HEK293 (cell line): ENCODE data around the gene MEF2C.

Experiments used
- CTCF ChIA-PET: fragments of 350-600 bp; formaldehyde crosslinking; extraction: SDS; loops from one replicate; lab custom pipeline; 2021; ENCODE audit warnings: antibody characterized with exemption; lab: Yijun Ruan, JAX
- POLR2A ChIA-PET: fragments of 300-600 bp; formaldehyde crosslinking; extraction: SDS; loops from one replicate; lab custom pipeline; 2020; ENCODE audit warnings: antibody characterized with exemption, inconsistent platforms; lab: Yijun Ruan, JAX
- H3K27ac ChIP-seq: fragments of 200-500 bp; sonication (Bioruptor generic); 2 replicates; pipeline ENCODE4 v1.5.1; 2014; ENCODE audit warnings: low read depth, low read length, control low read depth, inconsistent platforms; ENCODE audit errors: extremely low read depth
- H3K36me3 ChIP-seq, 2 experiments: fragments of 200-500 bp in 1 of 2; sonication (Bioruptor generic) in 1 of 2; 1 replicate in 1 of 2; 2 replicates in 1 of 2; pipeline ENCODE4 v1.5.1; 2014 to 2017; ENCODE audit warnings: inconsistent platforms in 2 of 2, low read length in 2 of 2; ENCODE audit not compliant: control insufficient read depth in 2 of 2, insufficient read depth in 1 of 2
- H3K4me1 ChIP-seq: fragments of 200-500 bp; sonication (Bioruptor generic); 2 replicates; pipeline ENCODE4 v1.5.1; 2014; ENCODE audit warnings: mild to moderate bottlenecking, low read length, inconsistent platforms; ENCODE audit not compliant: control insufficient read depth, insufficient read depth
- H3K4me3 ChIP-seq: 2 replicates; pipeline ENCODE4 v1.5.1; 2011; ENCODE audit warnings: low read depth, mild to moderate bottlenecking, control low read depth, low read length, moderate library complexity
- H3K9me3 ChIP-seq: fragments of 200-500 bp; sonication (Bioruptor generic); 2 replicates; pipeline ENCODE4 v1.5.1; 2014; ENCODE audit warnings: low read depth, low read length, inconsistent platforms; ENCODE audit not compliant: control insufficient read depth, insufficient read depth
- BCL11A ChIP-seq: fragments of 450-650 bp; formaldehyde crosslinking; IDR thresholded peaks from 2 replicates; pipeline ENCODE4 v1.5.1; 2016; ENCODE audit warnings: low read depth, missing biosample characterization, missing genetic modification characterization
- KLF9 ChIP-seq: fragments of 450-650 bp; formaldehyde crosslinking; IDR thresholded peaks from 2 replicates; pipeline ENCODE4 v1.5.1; 2016; ENCODE audit warnings: missing biosample characterization, missing genetic modification characterization, low read depth
- OVOL3 ChIP-seq: fragments of 450-650 bp; formaldehyde crosslinking; IDR thresholded peaks from 2 replicates; pipeline ENCODE4 v1.5.1; 2016; ENCODE audit warnings: missing biosample characterization, missing genetic modification characterization
- PRDM10 ChIP-seq: fragments of 450-650 bp; formaldehyde crosslinking; IDR thresholded peaks from 2 replicates; pipeline ENCODE4 v1.5.1; 2016; ENCODE audit warnings: missing biosample characterization, missing genetic modification characterization
- PRDM4 ChIP-seq: fragments of 450-650 bp; formaldehyde crosslinking; IDR thresholded peaks from 2 replicates; pipeline ENCODE4 v1.5.1; 2017; ENCODE audit warnings: missing biosample characterization, missing genetic modification characterization
- REPIN1 ChIP-seq: fragments of 450-650 bp; formaldehyde crosslinking; IDR thresholded peaks from 2 replicates; pipeline ENCODE4 v1.5.1; 2017; ENCODE audit warnings: missing biosample characterization, missing genetic modification characterization, low read depth
- SETDB1 ChIP-seq: IDR thresholded peaks from one replicate; pipeline ENCODE4 v1.6.1; 2017; ENCODE audit warnings: mild to moderate bottlenecking, low read length, moderate library complexity, mixed read lengths; ENCODE audit not compliant: insufficient read length
- SP2 ChIP-seq: fragments of 450-650 bp; formaldehyde crosslinking; IDR thresholded peaks from 2 replicates; pipeline ENCODE4 v1.5.1; 2016; ENCODE audit warnings: missing biosample characterization, missing genetic modification characterization
- SP3 ChIP-seq: fragments of 450-650 bp; formaldehyde crosslinking; IDR thresholded peaks from 2 replicates; pipeline ENCODE4 v1.5.1; 2016; ENCODE audit warnings: missing biosample characterization, missing genetic modification characterization
- TCF7L2 ChIP-seq: IDR thresholded peaks from 2 replicates; pipeline ENCODE4 v1.6.1; 2011; ENCODE audit warnings: low read depth, mild to moderate bottlenecking, inconsistent platforms, low read length, moderate library complexity, borderline replicate concordance
- WT1 ChIP-seq: fragments of 450-650 bp; formaldehyde crosslinking; IDR thresholded peaks from 2 replicates; pipeline ENCODE4 v1.5.1; 2016; ENCODE audit warnings: missing biosample characterization, missing genetic modification characterization
- YY2 ChIP-seq: fragments of 450-650 bp; formaldehyde crosslinking; IDR thresholded peaks from 2 replicates; pipeline ENCODE4 v1.5.1; 2016; ENCODE audit warnings: missing biosample characterization, missing genetic modification characterization
- ZBTB20 ChIP-seq: fragments of 450-650 bp; formaldehyde crosslinking; IDR thresholded peaks from 2 replicates; pipeline ENCODE4 v1.5.1; 2016; ENCODE audit warnings: missing biosample characterization, missing genetic modification characterization
- ZBTB7A ChIP-seq: fragments of 450-650 bp; formaldehyde crosslinking; IDR thresholded peaks from 2 replicates; pipeline ENCODE4 v1.5.1; 2016; ENCODE audit warnings: low read depth, missing biosample characterization, missing genetic modification characterization
- ZBTB8A ChIP-seq: fragments of 450-650 bp; formaldehyde crosslinking; IDR thresholded peaks from 2 replicates; pipeline ENCODE4 v1.5.1; 2016; ENCODE audit warnings: missing biosample characterization, missing genetic modification characterization
- ZFP69B ChIP-seq: fragments of 450-650 bp; formaldehyde crosslinking; IDR thresholded peaks from 2 replicates; pipeline ENCODE4 v1.5.1; 2016; ENCODE audit warnings: missing biosample characterization, missing genetic modification characterization
- ZNF174 ChIP-seq: fragments of 450-650 bp; formaldehyde crosslinking; IDR thresholded peaks from 2 replicates; pipeline ENCODE4 v1.5.0; 2017; ENCODE audit warnings: missing biosample characterization, mild to moderate bottlenecking, missing genetic modification characterization
- ZNF175 ChIP-seq: fragments of 450-650 bp; formaldehyde crosslinking; IDR thresholded peaks from 2 replicates; pipeline ENCODE4 v1.5.1; 2016; ENCODE audit warnings: missing biosample characterization, missing genetic modification characterization
- ZNF23 ChIP-seq: fragments of 450-650 bp; formaldehyde crosslinking; IDR thresholded peaks from 2 replicates; pipeline ENCODE4 v1.5.1; 2016; ENCODE audit warnings: missing biosample characterization, missing genetic modification characterization, borderline replicate concordance
- ZNF292 ChIP-seq: fragments of 450-650 bp; formaldehyde crosslinking; IDR thresholded peaks from 2 replicates; pipeline ENCODE4 v1.5.1; 2016; ENCODE audit warnings: low read depth, missing biosample characterization, missing genetic modification characterization, borderline replicate concordance
- ZNF362 ChIP-seq: fragments of 450-650 bp; formaldehyde crosslinking; IDR thresholded peaks from 2 replicates; pipeline ENCODE4 v1.5.1; 2016; ENCODE audit warnings: missing biosample characterization, missing genetic modification characterization
- ZNF404 ChIP-seq: fragments of 450-650 bp; formaldehyde crosslinking; IDR thresholded peaks from 2 replicates; pipeline ENCODE4 v1.5.1; 2017; ENCODE audit warnings: missing biosample characterization, missing genetic modification characterization
- ZNF416 ChIP-seq: fragments of 450-650 bp; formaldehyde crosslinking; IDR thresholded peaks from 2 replicates; pipeline ENCODE4 v1.5.1; 2016; ENCODE audit warnings: missing biosample characterization, missing genetic modification characterization
- ZNF510 ChIP-seq: fragments of 450-650 bp; formaldehyde crosslinking; IDR thresholded peaks from 2 replicates; pipeline ENCODE4 v1.5.1; 2018; ENCODE audit warnings: mild to moderate bottlenecking, missing genetic modification characterization, missing biosample characterization; ENCODE audit not compliant: insufficient replicate concordance
- ZNF530 ChIP-seq: fragments of 450-650 bp; formaldehyde crosslinking; IDR thresholded peaks from 2 replicates; pipeline ENCODE4 v1.5.1; 2016; ENCODE audit warnings: low read depth, missing biosample characterization, missing genetic modification characterization
- ZNF548 ChIP-seq: fragments of 450-650 bp; formaldehyde crosslinking; IDR thresholded peaks from 2 replicates; pipeline ENCODE4 v1.5.1; 2016; ENCODE audit warnings: missing biosample characterization, missing genetic modification characterization
- ZNF629 ChIP-seq: fragments of 450-650 bp; formaldehyde crosslinking; IDR thresholded peaks from 2 replicates; pipeline ENCODE4 v1.5.1; 2017; ENCODE audit warnings: missing biosample characterization, missing genetic modification characterization
- ZNF660 ChIP-seq: fragments of 450-650 bp; IDR thresholded peaks from 2 replicates; pipeline ENCODE4 v1.5.1; 2018; ENCODE audit warnings: missing biosample characterization, mild to moderate bottlenecking, missing genetic modification characterization
- ZNF843 ChIP-seq: fragments of 450-650 bp; formaldehyde crosslinking; IDR thresholded peaks from 2 replicates; pipeline ENCODE4 v1.5.1; 2016; ENCODE audit warnings: missing biosample characterization, missing genetic modification characterization
- ZSCAN4 ChIP-seq: fragments of 450-650 bp; formaldehyde crosslinking; IDR thresholded peaks from 2 replicates; pipeline ENCODE4 v1.5.1; 2017; ENCODE audit warnings: missing biosample characterization, missing genetic modification characterization
- ZXDB ChIP-seq: fragments of 450-650 bp; formaldehyde crosslinking; IDR thresholded peaks from 2 replicates; pipeline ENCODE4 v1.5.1; 2016; ENCODE audit warnings: missing biosample characterization, missing genetic modification characterization

Gene MEF2C

GRCh38 chr5:88785746-88786565, 97.0 kb downstream of the MEF2C start (continued):
- TF ChIP-seq ZXDB (tag by site-specific recombination) (peak; percentile 50; the same call in 1 of the 2 replicates), ZNF510 (tag by site-specific recombination) (no peak), WT1 (tag by site-specific recombination) (peak; percentile 41; the same call in 1 of the 2 replicates), ZNF175 (tag by site-specific recombination) (no peak), ZBTB7A (tag by site-specific recombination) (no peak), SP3 (tag by site-specific recombination) (no peak), ZNF629 (tag by site-specific recombination) (peak; percentile 74), ZBTB8A (tag by site-specific recombination) (peak; percentile 53), ZNF843 (peak; percentile 75), PRDM10 (tag by site-specific recombination) (peak; percentile 50), ZBTB20 (tag by site-specific recombination) (peak; percentile 96), ZNF660 (peak; percentile 48; the same call in 1 of the 2 replicates), ZNF174 (tag by site-specific recombination) (no peak), PRDM4 (tag by site-specific recombination) (peak; percentile 43; the same call in 1 of the 2 replicates), OVOL3 (tag by site-specific recombination) (0 out of 2 replicates have a peak, but pooled peaks have one; percentile 12), YY2 (tag by site-specific recombination) (no peak), SP2 (tag by site-specific recombination) (no peak), ZNF362 (peak; percentile 78; the same call in 1 of the 2 replicates)

- no peaks in the 10 kb centered on the region for H3K9me3 ChIP-seq
- POLR2A ChIA-PET = no interaction called here
- no peak overlapping the region for H3K27ac ChIP-seq
- TF ChIP-seq ZNF23 (tag by site-specific recombination) (no peak), BCL11A (tag by site-specific recombination) (no peak), ZFP69B (tag by site-specific recombination) (no peak), ZSCAN4 (no peak), ZNF292 (tag by site-specific recombination) (no peak), KLF9 (tag by site-specific recombination) (no peak), TCF7L2 (no peak), ZNF548 (tag by site-specific recombination) (no peak), REPIN1 (tag by site-specific recombination) (no peak), SETDB1 (no peak), ZNF404 (no peak), ZNF416 (tag by site-specific recombination) (no peak), ZNF530 (tag by site-specific recombination) (no peak)
Measured at GRCh38 chr5:88782571-88782970, 100.4 kb downstream of the MEF2C start.

More at GRCh38 chr5:88782571-88782970, 100.4 kb downstream of the MEF2C start:
- H3K4me1 ChIP-seq = peaks cover 18% of the 10 kb centered on the region
- no peaks in the 10 kb centered on the region for H3K36me3 ChIP-seq
- no peak overlapping the region for H3K4me3 ChIP-seq
- CTCF ChIA-PET = no interaction called here
